CD4-positive, alpha-beta T cell treated with Interleukin-15 for 4 hours (primary cell): ENCODE data around the gene MRPS24.
A peak's percentile ranks its signal among the peaks of the same experiment; 100 is the strongest.
"Not testable (repeated sequence)": the region's sequence is repeated elsewhere in the genome, so short reads cannot be mapped to it uniquely, and the experiment has no call there.

Source experiments
- DNase-seq: peaks from one replicate; pipeline ENCODE4 v3.0.0-alpha.2; 2020; ENCODE audit warnings: low spot score

Gene MRPS24

GRCh38 chr7:43838201-43838658 lies 31.1 kb downstream of the MRPS24 start:
- DNase-seq = no peak

- DNase-seq = peak; percentile 72
These were observed 34.7 kb downstream of the MRPS24 start for GRCh38 chr7:43834463-43835251.

GRCh38 chr7:43830917-43831316 lies 38.4 kb downstream of the MRPS24 start:
- not testable (repeated sequence) for DNase-seq

GRCh38 chr7:43825391-43825808 lies 43.9 kb downstream of the MRPS24 start:
- DNase-seq = no peak

- no peak for DNase-seq
These were observed 44.4 kb downstream of the MRPS24 start for GRCh38 chr7:43824963-43825362.

GRCh38 chr7:43824513-43824912 lies 44.8 kb downstream of the MRPS24 start:
- DNase-seq = not testable (repeated sequence)

- no peak for DNase-seq
These were observed 45.4 kb downstream of the MRPS24 start for GRCh38 chr7:43823941-43824340.

GRCh38 chr7:43823425-43823824 lies 45.9 kb downstream of the MRPS24 start:
- not testable (repeated sequence) for DNase-seq
